Anterior cingulate cortex (tissue), 58 donors: ENCODE data around the gene CPEB3.
"Not testable (repeated sequence)": the region's sequence is repeated elsewhere in the genome, so short reads cannot be mapped to it uniquely, and the experiment has no call there.

ENCODE experiments used
- DNase-seq, 58 donors: peaks; one replicate each; lab custom pipeline; 2025; lab: John Stamatoyannopoulos, UW

The CPEB3 gene

DNA sequence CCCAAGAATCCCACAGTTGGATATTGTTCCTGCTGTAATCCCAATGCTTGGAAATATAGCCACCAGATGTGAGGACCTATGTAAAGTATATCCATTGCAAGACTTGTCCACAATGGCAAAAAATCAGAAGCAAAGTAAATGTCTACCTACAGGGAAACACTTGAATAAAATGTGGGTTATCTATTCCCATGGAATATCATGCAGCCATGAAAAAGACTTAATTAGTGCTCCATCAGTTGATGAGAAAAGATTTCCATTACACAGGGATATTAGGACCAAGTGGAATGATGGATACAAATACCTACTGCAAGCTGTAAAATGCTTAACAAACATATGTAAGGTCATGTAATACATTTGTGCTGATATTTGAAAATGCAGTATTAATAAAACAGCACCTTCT, 236.1 kb downstream of the CPEB3 start:
- DNase-seq: no peak

DNA sequence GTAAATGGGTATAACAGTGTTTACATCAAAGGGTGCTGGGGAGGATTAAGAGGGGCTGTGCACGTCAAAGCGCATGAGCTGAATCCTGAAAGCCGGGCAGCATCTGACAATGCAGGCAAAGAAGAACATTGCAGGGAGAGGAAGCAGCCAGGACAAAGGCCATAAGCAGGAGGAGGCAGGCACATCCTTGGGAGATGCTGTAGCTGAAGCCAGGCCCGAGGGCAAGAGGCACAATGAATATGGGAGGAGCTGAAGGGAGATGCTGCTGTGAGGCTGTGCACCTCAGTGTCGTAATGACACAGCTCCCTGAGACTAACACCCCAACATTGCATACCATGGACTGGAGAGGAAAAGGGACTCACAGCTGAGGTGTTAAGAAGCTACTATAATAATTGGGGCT, 238.1 kb downstream of the CPEB3 start:
- no peak for DNase-seq

DNA sequence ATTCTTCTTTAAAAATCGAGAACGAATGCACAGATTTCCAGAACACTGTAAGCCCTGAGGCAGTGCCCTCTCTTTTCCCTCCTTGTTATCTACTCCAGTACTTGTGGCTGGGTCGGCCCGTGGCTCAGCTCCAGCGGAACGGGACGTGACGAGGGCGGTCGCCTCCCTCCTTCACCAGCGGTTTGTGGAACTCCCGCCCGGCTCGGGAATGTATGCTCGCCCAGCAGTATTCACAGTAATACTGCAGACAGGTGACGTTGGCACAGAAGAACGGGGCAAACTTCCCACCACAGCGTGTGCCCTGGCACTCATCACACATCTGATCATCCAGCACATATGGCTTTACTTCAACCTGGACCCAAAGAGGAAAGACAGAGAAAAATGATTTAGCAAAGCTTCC, 238.8 kb downstream of the CPEB3 start:
- no peak for DNase-seq

DNA sequence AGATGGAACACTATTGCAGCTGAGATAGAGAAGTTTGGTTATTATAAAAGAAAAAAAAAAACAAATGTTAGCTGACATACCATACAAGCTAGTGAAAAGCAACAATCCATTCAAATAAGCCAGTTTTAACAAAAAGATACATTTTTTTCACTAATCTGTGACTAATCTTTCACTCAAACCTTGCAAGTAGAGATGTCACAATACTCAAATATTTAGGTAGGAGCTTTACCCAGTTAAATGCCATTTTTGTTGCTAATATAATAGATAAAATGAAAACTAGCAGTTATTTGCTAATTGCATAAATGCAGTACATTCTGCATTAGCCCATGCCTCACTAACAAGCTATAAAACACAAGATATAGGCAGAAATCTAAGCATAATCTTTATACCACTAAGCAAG, 243.7 kb downstream of the CPEB3 start:
- DNase-seq: no peak

DNA sequence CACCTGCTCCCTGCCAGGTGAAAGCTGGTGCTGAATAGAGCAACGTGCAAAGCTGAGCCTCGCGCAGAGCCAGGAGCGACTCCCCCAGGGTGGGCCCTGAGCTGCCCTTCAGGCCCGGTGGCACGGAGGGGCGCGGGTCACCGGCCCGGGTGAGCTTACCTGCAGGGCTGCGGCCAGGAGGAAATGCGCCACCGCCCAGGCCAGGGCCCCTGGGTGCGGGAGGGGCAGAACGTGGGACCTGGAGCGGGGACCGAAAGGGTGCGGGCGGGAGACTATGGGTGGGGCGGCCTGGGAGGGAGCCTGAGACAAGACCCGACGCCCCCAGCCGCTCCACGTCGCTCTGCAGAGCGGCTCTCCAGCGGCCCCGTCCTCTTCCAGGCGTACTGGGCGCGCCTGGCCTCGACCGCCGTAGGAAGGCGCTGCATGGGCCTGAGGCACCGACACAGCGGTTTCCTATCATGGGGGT, 245.2 kb downstream of the CPEB3 start:
- DNase-seq: no peak

DNA sequence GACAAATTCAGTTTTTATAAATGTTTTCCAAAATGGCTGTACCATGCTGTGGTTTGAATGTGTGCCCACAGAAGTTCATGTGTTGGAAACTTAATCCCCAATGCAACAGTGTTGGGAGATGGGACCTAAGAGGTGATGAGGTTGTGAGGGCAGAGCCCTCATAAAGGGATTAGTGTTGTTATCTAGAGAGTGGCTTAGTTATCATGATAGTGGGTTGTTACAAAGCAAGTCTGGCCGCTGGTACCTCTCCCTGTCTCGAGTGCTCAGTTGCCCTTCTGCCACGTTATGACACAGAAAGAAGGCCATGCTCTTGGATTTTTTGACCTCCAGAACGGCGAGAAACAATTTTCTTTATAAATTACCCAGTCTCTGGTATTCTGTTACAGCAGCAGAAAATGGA, 248.3 kb downstream of the CPEB3 start:
- DNase-seq: no peak

DNA sequence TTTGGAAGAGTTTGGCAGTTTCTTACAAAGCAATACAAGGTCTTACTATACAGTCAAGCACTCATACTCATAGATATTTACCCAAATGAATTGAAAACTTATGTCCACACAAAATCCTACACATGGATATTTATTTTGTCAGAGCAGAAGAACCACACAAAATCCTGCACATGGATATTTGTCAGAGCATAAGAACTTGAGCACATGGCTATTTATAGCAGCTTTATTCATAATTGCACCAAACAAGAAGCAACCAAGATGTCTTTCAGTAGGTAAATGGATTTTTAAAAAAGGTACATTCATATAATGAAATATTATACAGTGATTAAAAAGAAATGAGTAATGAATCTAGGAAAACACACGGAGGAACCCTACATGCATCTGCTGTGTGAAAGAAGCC, 251.9 kb downstream of the CPEB3 start:
- no peak for DNase-seq

DNA sequence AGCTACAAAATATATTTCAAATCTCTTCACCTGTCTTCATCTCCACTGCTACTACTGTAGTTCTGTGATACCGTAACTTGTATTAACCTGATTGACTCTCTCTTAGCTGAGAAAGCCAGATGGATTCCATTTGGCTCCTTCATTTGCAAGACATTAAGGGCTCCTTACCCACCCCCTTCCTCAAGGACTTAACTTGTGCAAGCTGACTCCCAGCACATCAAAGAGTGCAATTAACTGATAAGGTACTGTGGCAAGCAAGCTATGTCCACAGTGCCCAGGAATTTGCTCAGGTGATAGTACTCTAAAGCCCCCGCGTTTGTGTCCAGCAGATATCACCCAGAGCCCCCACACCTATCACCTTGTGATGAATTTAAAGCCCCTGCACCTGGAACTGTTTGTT, 257.8 kb downstream of the CPEB3 start:
- not testable (repeated sequence) for DNase-seq

DNA sequence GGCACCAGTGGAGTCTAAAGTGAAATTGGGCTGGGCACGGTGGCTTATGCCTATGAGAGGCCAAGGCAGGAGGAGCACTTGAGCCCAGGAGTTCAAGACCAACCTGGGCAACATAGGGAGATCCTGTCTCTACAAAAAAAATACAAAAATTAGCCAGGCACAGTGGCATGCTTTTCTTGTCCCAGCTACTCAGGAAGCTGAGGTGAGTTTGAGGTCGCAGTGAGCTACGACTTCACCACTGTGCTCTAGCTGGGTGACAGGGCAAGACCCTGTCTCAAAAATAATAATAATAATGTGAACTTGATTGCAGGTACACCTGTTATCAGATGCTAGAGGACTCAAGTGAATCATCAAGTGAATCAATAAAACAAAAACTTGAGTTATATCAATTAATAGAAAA, 259.3 kb downstream of the CPEB3 start:
- no peak for DNase-seq

DNA sequence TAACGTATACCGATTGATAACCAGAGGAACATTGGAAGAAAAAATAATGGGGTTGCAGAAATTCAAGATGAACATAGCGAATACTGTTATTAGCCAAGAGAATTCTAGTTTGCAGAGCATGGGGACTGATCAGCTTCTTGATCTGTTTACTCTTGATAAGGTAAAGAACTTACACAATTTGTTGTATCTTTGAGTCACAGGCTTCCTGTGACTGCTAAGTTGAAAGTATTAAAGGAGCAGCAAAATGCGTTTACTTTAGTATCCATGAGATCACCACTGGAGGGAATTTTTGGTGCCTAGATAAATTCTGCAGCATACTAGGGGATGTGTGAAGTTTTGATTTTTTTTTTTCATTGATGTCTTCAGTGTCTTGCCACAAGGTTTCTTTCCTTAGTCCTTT, 263.7 kb downstream of the CPEB3 start:
- no peak for DNase-seq

DNA sequence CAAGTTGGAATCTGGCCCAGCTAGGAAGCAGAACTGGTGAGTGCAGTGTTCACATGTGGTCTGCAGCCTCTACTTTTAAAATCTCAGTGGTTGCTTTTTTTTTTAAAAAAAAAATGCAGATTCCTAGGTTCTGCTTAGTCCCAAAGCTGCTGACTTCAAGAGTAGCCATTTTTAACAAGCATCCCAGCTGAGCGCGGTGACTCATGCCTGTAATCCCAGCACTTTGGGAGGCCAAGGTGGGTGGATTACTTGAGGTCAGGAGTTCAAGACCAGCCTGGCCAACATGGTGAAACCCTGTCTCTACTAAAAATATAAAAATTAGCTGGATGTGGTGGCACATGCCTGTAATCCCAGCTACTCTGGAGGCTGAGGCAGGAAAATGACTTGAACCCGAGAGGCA, 265.5 kb downstream of the CPEB3 start:
- DNase-seq: not testable (repeated sequence)

DNA sequence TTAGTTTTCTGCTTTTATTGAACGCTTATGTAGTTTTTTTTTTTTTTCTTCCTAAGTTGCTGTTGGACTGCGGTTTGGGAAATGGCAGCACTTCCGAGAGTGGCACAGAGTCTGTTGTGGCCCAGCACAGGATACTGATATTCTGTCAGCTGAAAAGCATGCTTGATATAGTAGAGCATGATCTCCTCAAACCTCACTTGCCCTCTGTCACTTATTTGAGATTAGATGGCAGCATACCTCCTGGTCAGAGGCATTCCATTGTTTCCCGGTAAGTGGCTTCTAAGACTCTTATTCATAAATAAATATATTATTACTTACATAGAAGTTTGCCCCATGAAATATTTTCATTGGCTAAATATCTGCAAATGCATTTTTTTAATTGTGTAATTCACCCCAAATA, 266.2 kb downstream of the CPEB3 start:
- no peak for DNase-seq

DNA sequence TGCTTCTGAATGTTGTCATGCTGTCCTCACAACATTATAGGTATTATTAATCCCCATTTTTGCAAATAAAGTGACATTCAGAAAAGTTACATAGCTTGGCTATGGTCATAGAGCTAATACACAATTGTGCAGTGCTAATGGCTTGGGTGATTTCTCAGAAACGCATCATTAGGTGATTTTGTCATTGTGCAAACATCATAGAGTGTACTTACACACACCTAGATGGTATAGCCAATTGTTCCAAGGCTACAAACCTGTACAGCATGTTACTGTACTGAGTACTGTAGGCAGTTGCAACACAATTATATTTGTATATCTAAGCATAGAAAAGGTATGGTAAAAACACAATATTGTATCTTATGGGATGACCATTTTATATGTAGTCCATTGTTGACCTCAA, 276.3 kb downstream of the CPEB3 start:
- DNase-seq: no peak

DNA sequence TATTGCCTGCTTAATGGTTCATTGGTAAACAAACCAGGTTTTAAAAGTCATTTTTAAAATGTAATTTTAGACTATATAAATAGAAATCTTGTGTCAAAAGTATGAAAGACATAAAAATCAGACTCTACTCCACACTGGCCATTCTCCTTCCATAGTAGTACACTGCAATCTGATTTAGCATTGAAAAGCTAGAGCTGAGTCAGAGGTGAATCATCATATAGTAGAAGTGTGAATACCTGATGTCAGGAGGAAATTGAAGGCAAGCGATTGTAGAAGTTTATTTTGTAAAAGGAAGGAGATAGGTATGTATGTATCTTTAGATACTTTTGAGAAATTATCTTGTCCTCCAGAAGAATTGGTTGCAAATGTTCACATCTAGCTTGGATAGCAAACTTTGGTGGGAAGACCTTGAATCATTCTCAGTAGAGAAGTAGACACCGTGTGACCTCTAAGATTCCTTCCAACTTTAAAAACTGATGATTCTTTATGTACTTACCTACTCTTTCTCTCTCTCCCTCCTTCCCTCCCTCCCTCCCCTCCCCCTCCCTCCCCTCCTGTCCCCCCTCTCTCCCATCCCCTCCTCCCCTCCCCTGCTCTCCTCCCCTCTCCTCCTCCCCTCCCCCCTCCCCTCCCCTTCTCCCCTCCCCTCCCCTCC, 279.2 kb downstream of the CPEB3 start:
- no peak for DNase-seq

DNA sequence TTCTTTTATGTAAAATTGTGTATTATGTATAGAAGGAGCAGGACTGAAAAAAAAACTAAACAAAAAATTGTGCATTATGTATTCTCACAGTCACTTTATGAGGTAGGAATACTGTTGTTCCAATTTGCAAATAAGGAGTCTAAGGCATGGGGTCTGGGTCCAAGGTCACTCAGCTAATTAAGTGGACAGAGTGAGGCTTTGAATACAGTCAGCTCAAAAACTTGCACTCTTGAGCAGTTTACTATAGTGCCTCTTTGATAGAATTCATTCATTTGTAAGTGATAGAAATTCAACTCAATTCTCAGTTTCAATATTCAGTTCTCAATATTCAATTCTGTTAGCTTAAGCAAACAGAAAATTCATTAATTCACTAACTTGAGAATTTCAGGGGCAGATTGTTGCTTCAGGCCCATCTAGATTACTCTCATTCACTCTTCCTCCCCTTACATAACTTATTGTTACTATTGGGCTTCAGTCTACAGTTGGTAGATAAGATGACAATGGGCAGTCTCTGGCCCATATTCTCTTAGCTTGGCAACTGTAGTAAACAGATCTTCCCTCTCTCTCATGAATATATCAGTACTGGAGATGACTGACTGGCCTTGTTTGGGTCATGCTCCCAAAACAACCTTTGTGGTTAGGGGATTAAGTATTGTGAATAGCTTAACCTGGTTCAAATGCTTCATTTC, 280.7 kb downstream of the CPEB3 start:
- no peak for DNase-seq

DNA sequence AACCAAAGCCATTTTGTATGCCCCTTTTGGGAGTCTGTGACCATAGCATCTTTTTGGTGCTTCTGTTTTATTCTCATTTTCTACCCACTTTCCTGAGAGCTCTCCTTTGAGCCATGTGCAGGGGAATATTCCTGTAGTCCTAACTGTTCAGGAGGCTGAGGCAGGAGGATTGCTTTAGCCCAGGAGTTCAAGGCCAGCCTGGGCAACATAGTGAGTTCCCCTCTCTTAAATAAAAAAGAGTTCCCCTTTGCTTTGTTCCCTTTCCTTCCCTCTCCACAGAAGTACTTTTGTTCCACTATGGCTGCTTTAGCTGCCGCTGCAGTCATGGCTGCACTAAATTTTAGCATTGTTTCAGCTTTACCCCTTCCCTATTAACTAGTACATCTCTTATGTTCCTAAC, 281.4 kb downstream of the CPEB3 start:
- no peak for DNase-seq

DNA sequence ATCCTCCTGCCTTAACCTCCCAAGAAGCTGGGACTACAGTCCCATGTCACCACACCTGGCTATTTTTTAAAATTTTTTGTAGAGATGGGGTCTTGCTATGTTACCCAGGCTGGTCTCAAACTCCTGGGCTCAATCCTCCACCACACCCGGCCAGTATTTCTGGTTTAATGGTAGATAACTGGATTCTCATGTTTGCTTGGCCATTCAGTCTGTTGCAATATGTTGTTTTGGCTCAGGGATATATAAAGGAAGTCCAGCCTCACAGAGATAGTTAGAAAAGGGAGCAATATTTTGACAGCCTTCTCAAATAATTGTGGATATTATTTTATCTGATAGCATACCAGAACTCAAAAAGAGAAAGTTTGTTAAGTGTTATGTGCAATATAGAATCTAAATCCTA, 284.9 kb downstream of the CPEB3 start:
- no peak for DNase-seq

DNA sequence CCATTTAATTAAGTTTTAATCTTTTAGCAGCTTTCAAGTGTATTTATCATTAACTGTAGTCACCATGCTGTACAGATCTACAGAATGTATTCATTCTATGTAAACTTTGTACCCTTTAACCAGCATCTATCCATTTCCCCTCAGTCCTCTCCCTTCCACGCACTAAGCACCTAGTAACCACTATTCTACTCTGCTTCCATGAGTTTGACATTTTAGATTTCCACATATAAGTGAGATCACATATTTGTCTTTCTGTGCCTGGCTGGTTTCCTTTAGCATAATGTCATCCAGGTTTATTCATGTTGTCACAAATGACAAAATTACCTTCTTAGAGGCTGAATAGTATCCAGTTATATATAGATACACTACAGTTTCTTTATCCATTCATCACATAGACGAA, 287.6 kb downstream of the CPEB3 start:
- DNase-seq: no peak

DNA sequence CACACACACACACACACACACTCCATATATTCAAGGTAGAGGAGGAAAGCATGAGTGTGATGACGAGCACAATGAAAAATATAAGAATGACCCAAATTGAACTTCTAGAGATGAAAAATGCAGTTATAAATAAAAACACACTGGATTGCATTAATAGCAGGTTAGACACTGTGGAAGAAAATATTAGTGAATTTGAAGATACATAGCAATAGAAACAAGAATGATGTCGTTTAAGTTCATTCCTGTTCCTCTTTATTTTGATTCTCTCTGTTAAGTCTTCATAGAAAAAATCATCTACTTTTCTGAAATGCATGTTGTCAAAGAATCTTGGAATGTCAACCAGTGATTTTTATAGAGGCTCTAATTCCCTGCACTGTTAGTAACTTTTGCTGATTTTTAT, 288.9 kb downstream of the CPEB3 start:
- DNase-seq: no peak

DNA sequence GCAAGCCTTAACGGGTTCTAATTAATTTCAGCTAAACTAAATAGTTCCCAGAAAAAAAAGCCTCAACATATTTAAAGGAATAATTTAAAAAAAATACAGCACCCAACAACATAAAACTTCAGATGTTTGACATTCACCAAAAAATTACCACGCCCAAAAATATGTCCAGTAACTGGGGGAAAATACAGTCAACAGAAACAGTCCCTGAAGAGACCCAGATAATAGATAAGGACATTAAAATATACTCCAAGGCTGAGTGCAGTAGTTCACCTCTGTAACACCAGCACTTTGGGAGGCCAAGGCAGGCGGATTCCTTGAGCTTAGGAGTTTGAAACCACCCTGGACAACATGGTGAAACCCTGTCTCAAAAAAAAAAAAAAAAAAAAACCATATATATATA, 289.3 kb downstream of the CPEB3 start:
- DNase-seq: no peak
